ENCODE results near the gene SMARCD1. TPM values are rescaled to one million over a fixed set of nuclear protein-coding genes. Genes with fewer than 3 reads are reported as not detected.

SMARCD1 gene
- total and polyA plus RNA-seq, 3 experiments from 2014 or later = 16.1 to 78.2 (median 72.3) TPM

DNA sequence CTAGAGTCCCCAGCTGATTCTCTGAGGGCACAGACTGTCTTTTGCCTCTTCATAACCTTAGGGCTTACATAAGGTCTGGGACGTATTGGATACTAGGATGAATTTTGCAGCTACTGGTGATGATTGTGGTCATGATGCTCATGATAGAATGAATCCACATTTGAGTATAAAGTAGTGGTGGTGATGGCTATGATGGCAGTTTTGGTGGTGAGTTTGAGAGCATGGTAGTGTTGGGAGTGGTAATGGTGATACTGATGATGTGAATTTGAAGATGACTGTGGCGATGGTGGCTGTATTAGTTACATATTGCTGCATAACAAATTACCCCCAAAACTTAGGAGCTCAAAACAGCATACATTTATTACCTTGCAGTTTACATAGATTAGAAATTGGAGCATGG, 41.8 kb upstream of the SMARCD1 start:
- H3K9me3 Mint-ChIP-seq = no peaks in the 10 kb centered on the region

DNA sequence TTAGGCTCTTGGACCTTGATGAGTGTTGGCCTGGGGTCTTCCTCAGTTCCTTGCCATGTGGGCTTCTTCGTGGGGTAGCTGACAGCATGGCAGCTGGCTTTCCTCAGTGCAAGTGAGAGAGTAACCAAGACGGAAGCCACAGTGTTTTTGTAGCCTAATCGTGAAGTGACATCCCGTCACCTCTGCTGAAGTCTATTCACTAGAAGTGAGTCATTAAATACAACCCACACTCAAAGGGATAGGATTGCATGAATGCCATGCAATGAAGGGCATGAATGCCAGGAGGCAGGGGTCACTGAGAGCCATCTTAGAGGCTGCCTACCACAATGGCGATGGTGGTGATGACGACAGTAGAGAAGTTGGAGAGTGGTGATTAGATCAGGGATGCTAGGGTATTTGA, 41.3 kb upstream of the SMARCD1 start:
- Mint-ChIP-seq H3K4me1 (no peaks in the 10 kb centered on the region), H3K9me3 (no peaks in the 10 kb centered on the region), H3K4me3 (no peak overlapping the region), H3K36me3 (no peaks in the 10 kb centered on the region), H3K27ac (no peak overlapping the region), H3K27me3 (peaks cover 5% of the 10 kb centered on the region in 2 donors)
- no peak overlapping the region for H3K27ac ChIP-seq (ENCODE audit: low read depth, low read length)
- H3K27me3 ChIP-seq (ENCODE audit: insufficient read depth, low read length, poor library complexity, severe bottlenecking) = no peaks in the 10 kb centered on the region
- no peaks in the 10 kb centered on the region for H3K4me1 ChIP-seq (ENCODE audit: insufficient read depth, low read length)
- H3K4me3 ChIP-seq (ENCODE audit: low read length) = no peak overlapping the region
- no peak for DNase-seq
- H3K36me3 ChIP-seq (ENCODE audit: insufficient read depth, low read length) = no peaks in the 10 kb centered on the region
- H3K9me3 ChIP-seq (ENCODE audit: low read length) = no peaks in the 10 kb centered on the region
- POLR2A ChIA-PET = interaction anchor here (1.1 kb wide), 1 partner anchor 12 kb away, joined by 3 read pairs; no protein-coding TSS in a partner anchor
- CTCF ChIA-PET = interaction anchor here (2.4 to 2.6 kb wide), 2 partner anchors 12 to 26 kb away, joined by 9 to 11 read pairs; no protein-coding TSS in a partner anchor

More for the DNA sequence above, 41.8 kb upstream of the SMARCD1 start:
- Mint-ChIP-seq H3K36me3 (no peaks in the 10 kb centered on the region), H3K27me3 (peaks cover 2 to 5% of the 10 kb centered on the region in 2 donors), H3K4me1 (no peaks in the 10 kb centered on the region), H3K27ac (no peak overlapping the region), H3K4me3 (no peak overlapping the region)
- no peaks in the 10 kb centered on the region for H3K27me3 ChIP-seq (ENCODE audit: insufficient read depth, low read length, poor library complexity, severe bottlenecking)
- H3K4me3 ChIP-seq (ENCODE audit: low read length) = no peak overlapping the region
- ChIA-PET POLR2A (interaction anchor here (1.1 kb wide), 1 partner anchor 13 kb away, joined by 3 read pairs; no protein-coding TSS in a partner anchor), CTCF (interaction anchor here (1.4 to 2.6 kb wide), 3 partner anchors 13 to 27 kb away, joined by 3 to 11 read pairs (median 9); no protein-coding TSS in a partner anchor)
- H3K4me1 ChIP-seq (ENCODE audit: insufficient read depth, low read length) = no peaks in the 10 kb centered on the region
- no peaks in the 10 kb centered on the region for H3K9me3 ChIP-seq (ENCODE audit: low read length)
- no peaks in the 10 kb centered on the region for H3K36me3 ChIP-seq (ENCODE audit: insufficient read depth, low read length)
- no peak for DNase-seq
- H3K27ac ChIP-seq (ENCODE audit: low read depth, low read length) = no peak overlapping the region

DNA sequence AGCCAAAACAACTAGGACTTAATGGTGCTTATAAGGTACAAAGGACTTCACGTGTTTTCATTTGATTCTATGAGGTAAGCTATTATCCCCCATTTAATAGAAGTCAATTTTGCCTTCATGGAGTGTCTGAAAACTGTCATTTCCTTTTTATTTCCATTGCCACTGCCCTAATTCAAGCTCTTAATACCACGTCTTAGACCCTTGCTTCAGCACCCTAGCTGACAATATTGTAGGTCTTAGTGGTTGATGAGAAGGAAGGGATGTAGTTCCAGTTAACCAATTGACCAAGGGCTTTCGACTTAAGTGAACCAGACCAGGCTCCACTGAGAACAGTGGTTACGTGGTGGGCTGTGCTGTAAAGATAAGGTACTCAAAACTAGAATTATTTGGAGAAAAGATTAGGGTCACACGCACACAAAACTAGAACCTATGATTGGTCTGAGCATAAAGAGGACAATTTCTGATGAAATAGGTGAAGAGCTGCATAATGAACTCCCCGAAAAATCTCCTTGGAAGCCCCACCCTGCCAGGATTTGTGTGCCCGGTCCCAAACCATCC, 37.4 kb upstream of the SMARCD1 start:
- H3K4me1 Mint-ChIP-seq = no peaks in the 10 kb centered on the region
- CTCF ChIA-PET = interaction anchor here (2.5 kb wide), 1 partner anchor 81 kb away, joined by 7 read pairs; no protein-coding TSS in a partner anchor
- Histone ChIP-seq H3K4me3 (ENCODE audit: low read length) (no peak overlapping the region), H3K4me1 (ENCODE audit: insufficient read depth, low read length) (no peaks in the 10 kb centered on the region), H3K9me3 (ENCODE audit: low read length) (no peaks in the 10 kb centered on the region), H3K27me3 (ENCODE audit: insufficient read depth, low read length, poor library complexity, severe bottlenecking) (peaks cover 14% of the 10 kb centered on the region), H3K36me3 (ENCODE audit: insufficient read depth, low read length) (no peaks in the 10 kb centered on the region), H3K27ac (ENCODE audit: low read depth, low read length) (no peak overlapping the region)
- no peak for DNase-seq
- POLR2A ChIA-PET = no interaction called here
- peaks cover 29 to 38% of the 10 kb centered on the region in 2 donors for H3K27me3 Mint-ChIP-seq
- H3K9me3 Mint-ChIP-seq = no peaks in the 10 kb centered on the region
- H3K36me3 Mint-ChIP-seq = peaks cover 0 to 7% (median 2%) of the 10 kb centered on the region in 3 donors
- peak overlapping the region in 1 of 8 donors; percentile 24 for H3K27ac Mint-ChIP-seq
- no peak overlapping the region for H3K4me3 Mint-ChIP-seq

DNA sequence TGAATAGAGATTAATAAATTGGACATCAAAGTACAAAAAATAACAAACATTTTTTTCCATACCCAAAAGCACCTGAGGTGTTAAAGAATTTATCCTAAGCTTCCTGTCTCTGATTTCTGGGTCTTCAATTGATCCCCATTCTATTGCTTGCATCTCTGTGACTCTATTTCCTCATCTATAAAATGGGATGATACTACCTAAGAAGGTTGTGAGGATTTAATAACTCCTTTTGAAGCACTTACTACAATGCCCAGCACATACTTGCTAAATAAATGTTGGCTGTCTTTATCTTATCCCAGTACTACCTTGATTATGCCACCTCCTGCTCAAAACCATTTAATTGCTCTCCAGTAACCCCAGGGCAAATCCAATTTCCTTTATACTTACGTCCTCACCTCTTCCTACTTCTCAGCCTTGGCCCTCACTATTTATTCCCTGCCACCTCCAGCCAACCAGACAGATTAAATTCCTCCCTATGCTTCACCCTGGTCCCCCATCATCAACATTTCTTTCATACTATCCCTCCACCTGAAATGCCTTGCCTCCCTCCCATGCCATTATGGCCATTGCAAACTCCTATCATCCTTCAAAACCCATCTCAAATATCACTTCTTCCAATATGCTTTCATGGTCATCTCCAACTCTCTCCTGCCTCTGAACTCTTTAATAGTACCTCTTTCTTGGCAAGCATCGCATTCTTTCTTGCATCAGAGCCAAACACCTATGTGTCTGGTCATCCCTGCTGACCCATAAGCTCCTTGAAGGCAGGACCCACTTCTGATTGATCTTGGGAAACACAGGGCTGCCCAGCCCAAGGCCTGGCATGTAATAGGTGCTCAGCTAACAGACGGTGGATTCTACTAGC, 35.7 kb upstream of the SMARCD1 start:
- H3K9me3 Mint-ChIP-seq = no peaks in the 10 kb centered on the region

DNA sequence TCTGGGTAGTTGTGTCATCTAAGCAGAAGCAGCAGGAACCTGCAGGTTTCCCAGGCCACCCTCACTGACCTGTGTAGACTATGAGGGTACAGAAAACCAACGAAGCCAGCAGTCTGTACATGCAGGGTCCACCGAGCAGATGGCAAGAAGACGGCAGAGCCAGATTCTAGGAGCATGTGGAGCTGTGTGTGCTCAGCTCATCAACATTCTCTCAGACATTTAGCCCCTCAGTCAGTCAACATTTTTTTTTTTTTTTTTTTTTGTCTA, 35.1 kb upstream of the SMARCD1 start:
- H3K4me3 ChIP-seq (ENCODE audit: low read length) = no peak overlapping the region

More for the DNA sequence above, 35.7 kb upstream of the SMARCD1 start:
- no peaks in the 10 kb centered on the region for H3K4me1 Mint-ChIP-seq
- Histone ChIP-seq H3K27me3 (ENCODE audit: insufficient read depth, low read length, poor library complexity, severe bottlenecking) (peaks cover 15% of the 10 kb centered on the region), H3K4me3 (ENCODE audit: low read length) (no peak overlapping the region), H3K36me3 (ENCODE audit: insufficient read depth, low read length) (no peaks in the 10 kb centered on the region), H3K27ac (ENCODE audit: low read depth, low read length) (peak overlapping the region; percentile 47), H3K4me1 (ENCODE audit: insufficient read depth, low read length) (no peaks in the 10 kb centered on the region), H3K9me3 (ENCODE audit: low read length) (no peaks in the 10 kb centered on the region)
- no peak overlapping the region for H3K27ac Mint-ChIP-seq
- H3K4me3 Mint-ChIP-seq = no peak overlapping the region
- POLR2A ChIA-PET = no interaction called here
- CTCF ChIA-PET = interaction anchor here (1.0 to 2.5 kb wide), 2 partner anchors 10 to 82 kb away, joined by 3 to 9 read pairs; no protein-coding TSS in a partner anchor
- no peak for DNase-seq
- peaks cover 0 to 7% (median 2%) of the 10 kb centered on the region in 3 donors for H3K36me3 Mint-ChIP-seq
- H3K27me3 Mint-ChIP-seq = peaks cover 38 to 40% of the 10 kb centered on the region in 2 donors

DNA sequence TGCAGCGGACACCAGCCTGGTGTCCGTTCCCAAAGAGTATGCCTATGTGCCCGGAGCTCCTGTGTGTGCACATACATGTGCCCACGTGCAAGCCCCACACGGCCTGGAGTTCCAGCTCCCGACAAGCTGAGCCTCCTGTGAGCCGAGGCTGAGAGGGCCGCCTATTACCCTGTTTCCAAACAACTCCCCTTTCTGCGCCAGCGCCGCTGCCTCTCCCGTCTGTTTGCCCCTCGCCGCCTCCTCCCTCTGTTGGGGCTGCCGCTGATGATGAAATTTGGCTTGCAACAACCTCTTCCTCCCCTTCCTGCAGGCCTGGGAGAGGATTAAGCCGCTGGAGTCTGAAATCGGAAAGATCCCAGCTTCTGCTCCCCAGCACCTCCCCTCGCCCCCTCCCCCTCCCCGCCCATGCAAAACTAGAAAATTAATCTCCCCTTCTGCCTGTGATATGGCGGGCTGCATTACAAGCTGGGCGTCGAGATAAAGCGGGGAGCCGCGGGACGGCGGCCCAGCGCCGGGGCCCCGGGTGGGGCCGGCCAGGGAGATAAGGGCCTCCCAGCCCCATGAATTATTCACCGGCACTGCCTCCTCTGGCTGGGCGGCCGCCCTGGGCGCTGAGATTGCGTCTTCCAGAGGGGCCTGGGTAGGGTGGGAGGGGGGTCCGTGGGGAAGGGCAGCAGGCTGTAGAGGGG, 34.6 kb upstream of the SMARCD1 start:
- peaks cover 0 to under 1% (median under 1%) of the 10 kb centered on the region in 3 donors for H3K4me1 Mint-ChIP-seq
- H3K9me3 Mint-ChIP-seq = no peaks in the 10 kb centered on the region
- peaks cover 0 to 7% (median 2%) of the 10 kb centered on the region in 3 donors for H3K36me3 Mint-ChIP-seq
- ChIA-PET POLR2A (no interaction called here), CTCF (interaction anchor here (1.0 to 2.5 kb wide), 2 partner anchors 11 to 84 kb away, joined by 3 to 9 read pairs; no protein-coding TSS in a partner anchor)
- no peak for DNase-seq
- peaks cover 15% of the 10 kb centered on the region for H3K27me3 ChIP-seq (ENCODE audit: insufficient read depth, low read length, poor library complexity, severe bottlenecking)
- no peaks in the 10 kb centered on the region for H3K9me3 ChIP-seq (ENCODE audit: low read length)
- no peaks in the 10 kb centered on the region for H3K36me3 ChIP-seq (ENCODE audit: insufficient read depth, low read length)
- no peak overlapping the region for H3K4me3 Mint-ChIP-seq
- no peaks in the 10 kb centered on the region for H3K4me1 ChIP-seq (ENCODE audit: insufficient read depth, low read length)
- H3K27ac Mint-ChIP-seq = no peak overlapping the region
- peak overlapping the region; percentile 47 for H3K27ac ChIP-seq (ENCODE audit: low read depth, low read length)
- H3K4me3 ChIP-seq (ENCODE audit: low read length) = no peak overlapping the region
- H3K27me3 Mint-ChIP-seq = peaks cover 38 to 41% of the 10 kb centered on the region in 2 donors

More for the DNA sequence above, 35.1 kb upstream of the SMARCD1 start:
- Histone ChIP-seq H3K27me3 (ENCODE audit: insufficient read depth, low read length, poor library complexity, severe bottlenecking) (peaks cover 15% of the 10 kb centered on the region), H3K27ac (ENCODE audit: low read depth, low read length) (peak overlapping the region; percentile 47), H3K36me3 (ENCODE audit: insufficient read depth, low read length) (no peaks in the 10 kb centered on the region), H3K4me1 (ENCODE audit: insufficient read depth, low read length) (no peaks in the 10 kb centered on the region), H3K9me3 (ENCODE audit: low read length) (no peaks in the 10 kb centered on the region)
- CTCF ChIA-PET = interaction anchor here (1.0 to 2.5 kb wide), 2 partner anchors 10 to 83 kb away, joined by 3 to 9 read pairs; no protein-coding TSS in a partner anchor
- Mint-ChIP-seq H3K9me3 (no peaks in the 10 kb centered on the region), H3K36me3 (peaks cover 0 to 7% (median 2%) of the 10 kb centered on the region in 3 donors), H3K27ac (no peak overlapping the region), H3K27me3 (peaks cover 38 to 40% of the 10 kb centered on the region in 2 donors), H3K4me3 (no peak overlapping the region), H3K4me1 (no peaks in the 10 kb centered on the region)
- POLR2A ChIA-PET = no interaction called here
- DNase-seq = no peak

DNA sequence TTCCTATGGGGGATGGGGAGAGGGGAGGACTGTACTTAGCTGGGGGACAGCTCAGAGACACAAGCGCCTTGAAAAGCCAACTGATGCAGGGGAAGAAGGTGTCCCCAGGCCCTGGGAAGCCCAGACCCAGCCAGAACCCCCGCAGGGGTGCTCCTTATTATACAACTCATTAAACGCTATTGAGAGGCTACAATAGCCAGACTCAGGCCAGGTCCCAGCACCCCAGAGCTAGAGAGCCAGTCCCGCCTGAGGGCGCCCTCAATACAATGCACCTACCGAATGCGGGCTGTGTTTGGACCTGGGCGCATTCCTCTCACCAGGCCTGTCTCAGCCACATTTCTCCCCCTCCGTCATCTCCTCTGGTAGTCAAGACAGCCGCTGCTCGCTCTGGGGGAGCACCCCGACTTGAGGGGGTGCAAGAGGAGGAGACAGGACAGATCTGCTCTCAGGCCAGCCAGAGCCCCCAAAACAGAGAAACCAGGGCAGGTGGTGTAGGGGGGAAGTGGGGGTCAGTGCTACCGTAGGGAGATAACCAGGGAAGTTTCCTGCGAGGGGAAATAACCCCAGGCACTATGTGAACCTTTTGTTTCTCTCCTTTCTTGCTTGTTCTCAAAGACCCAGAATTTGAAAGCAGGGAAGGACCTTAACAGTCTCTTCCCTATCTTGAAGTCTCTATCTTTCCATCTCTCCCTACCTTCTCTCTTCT, 33.9 kb upstream of the SMARCD1 start:
- Mint-ChIP-seq H3K27ac (no peak overlapping the region), H3K9me3 (no peaks in the 10 kb centered on the region), H3K27me3 (peaks cover 43 to 48% of the 10 kb centered on the region in 2 donors), H3K36me3 (peaks cover 0 to 7% (median 2%) of the 10 kb centered on the region in 3 donors), H3K4me3 (no peak overlapping the region), H3K4me1 (peaks cover 7 to 8% (median 8%) of the 10 kb centered on the region in 3 donors)
- ChIA-PET CTCF (no interaction called here), POLR2A (no interaction called here)
- peaks cover 18% of the 10 kb centered on the region for H3K27me3 ChIP-seq (ENCODE audit: insufficient read depth, low read length, poor library complexity, severe bottlenecking)
- no peak overlapping the region for H3K27ac ChIP-seq (ENCODE audit: low read depth, low read length)
- H3K4me3 ChIP-seq (ENCODE audit: low read length) = no peak overlapping the region
- H3K4me1 ChIP-seq (ENCODE audit: insufficient read depth, low read length) = peaks cover 5% of the 10 kb centered on the region
- no peaks in the 10 kb centered on the region for H3K36me3 ChIP-seq (ENCODE audit: insufficient read depth, low read length)
- no peaks in the 10 kb centered on the region for H3K9me3 ChIP-seq (ENCODE audit: low read length)
- no peak for DNase-seq
